BE2C (cell line): ENCODE results near the gene BPHL.
"Not testable (repeated sequence)": the region's sequence is repeated elsewhere in the genome, so short reads cannot be mapped to it uniquely, and the experiment has no call there.

Experiments
- DNase-seq: peaks from one replicate; pipeline ENCODE4 v3.0.0-alpha.2; 2020
- H3K27me3 ChIP-seq: fragments of 250-450 bp; sonication (Bioruptor Pico); 2 replicates; pipeline ENCODE4 v1.5.1; 2020; ENCODE audit warnings: mild to moderate bottlenecking
- H3K36me3 ChIP-seq: fragments of 250-450 bp; sonication (Bioruptor Pico); 2 replicates; pipeline ENCODE4 v1.5.1; 2020; ENCODE audit warnings: mild to moderate bottlenecking
- H3K4me1 ChIP-seq: fragments of 250-450 bp; sonication (Bioruptor Pico); 2 replicates; pipeline ENCODE4 v1.5.1; 2020
- H3K4me3 ChIP-seq: 2 replicates; pipeline ENCODE4 v1.5.1; 2011; ENCODE audit warnings: low read depth, low read length
- H3K9me3 ChIP-seq: fragments of 250-450 bp; sonication (Bioruptor Pico); 2 replicates; pipeline ENCODE4 v1.5.1; 2020
- CTCF ChIP-seq: IDR thresholded peaks from 2 replicates; pipeline ENCODE4 v1.5.1; 2012; ENCODE audit warnings: mild to moderate bottlenecking, low read depth, low read length

The BPHL gene

GRCh38 chr6:3175715-3176402 lies 57.3 kb downstream of the BPHL start:
- Histone ChIP-seq H3K9me3 (peaks cover 2% of the 10 kb centered on the region; the same call in 1 of the 2 replicates), H3K27me3 (no peaks in the 10 kb centered on the region), H3K4me3 (no peak overlapping the region), H3K4me1 (peaks cover 7% of the 10 kb centered on the region), H3K36me3 (no peaks in the 10 kb centered on the region)
- no peak for TF ChIP-seq CTCF
- no peak for DNase-seq

- no peaks in the 10 kb centered on the region for H3K27me3 ChIP-seq
- no peaks in the 10 kb centered on the region for H3K9me3 ChIP-seq
- no peak overlapping the region for H3K4me3 ChIP-seq
- peak; percentile 62 for DNase-seq
- no peak for TF ChIP-seq CTCF
- H3K36me3 ChIP-seq = no peaks in the 10 kb centered on the region
- peaks cover 7% of the 10 kb centered on the region for H3K4me1 ChIP-seq
These were observed 58.2 kb downstream of the BPHL start for GRCh38 chr6:3176562-3177355.

GRCh38 chr6:3178666-3179065 lies 60.2 kb downstream of the BPHL start:
- DNase-seq, H3K9me3 ChIP-seq, H3K27me3 ChIP-seq, H3K4me1 ChIP-seq, H3K36me3 ChIP-seq, H3K4me3 ChIP-seq: not testable (repeated sequence)

GRCh38 chr6:3179945-3180344 lies 61.4 kb downstream of the BPHL start:
- H3K9me3 ChIP-seq, H3K36me3 ChIP-seq, H3K4me3 ChIP-seq, DNase-seq, H3K4me1 ChIP-seq, H3K27me3 ChIP-seq: not testable (repeated sequence)

GRCh38 chr6:3181105-3181504 lies 62.6 kb downstream of the BPHL start:
- TF ChIP-seq CTCF = no peak
- no peaks in the 10 kb centered on the region for H3K9me3 ChIP-seq

GRCh38 chr6:3183066-3183465 lies 64.6 kb downstream of the BPHL start:
- no peaks in the 10 kb centered on the region for H3K9me3 ChIP-seq
- H3K4me3 ChIP-seq = no peak overlapping the region
- H3K36me3 ChIP-seq = no peaks in the 10 kb centered on the region; the same call in 1 of the 2 replicates
- peaks cover 3% of the 10 kb centered on the region for H3K4me1 ChIP-seq
- H3K27me3 ChIP-seq = no peaks in the 10 kb centered on the region
- TF ChIP-seq CTCF = no peak
- no peak for DNase-seq

More at GRCh38 chr6:3181105-3181504, 62.6 kb downstream of the BPHL start:
- peaks cover 7% of the 10 kb centered on the region for H3K4me1 ChIP-seq
- H3K36me3 ChIP-seq = no peaks in the 10 kb centered on the region; the same call in 1 of the 2 replicates
- no peaks in the 10 kb centered on the region for H3K27me3 ChIP-seq
- DNase-seq = no peak
- H3K4me3 ChIP-seq = no peak overlapping the region

GRCh38 chr6:3186974-3187382 lies 68.5 kb downstream of the BPHL start:
- DNase-seq = no peak
- peaks cover 3% of the 10 kb centered on the region for H3K4me1 ChIP-seq
- TF ChIP-seq CTCF = no peak
- H3K9me3 ChIP-seq = no peaks in the 10 kb centered on the region
- H3K4me3 ChIP-seq = no peak overlapping the region
- no peaks in the 10 kb centered on the region for H3K27me3 ChIP-seq
- peaks cover 17% of the 10 kb centered on the region for H3K36me3 ChIP-seq
